Measurements from ENCODE around the gene CHST7. TPM values are rescaled to one million over a fixed set of nuclear protein-coding genes. Genes with fewer than 3 reads are reported as not detected.
A peak's percentile ranks its signal among the peaks of the same experiment; 100 is the strongest.

Gene CHST7
- total and polyA plus RNA-seq, 10 of the 15 experiments (the other 5 are each of a cell fraction or from before 2014, with no cell fraction given) = 0.58 to 11.0 (median 5.4) TPM

- TF ChIP-seq NKRF (conservative IDR thresholded peaks at IDR 0.05) (no peak), TCF3 (IDR thresholded peaks at IDR 0.05; ENCODE audit: borderline replicate concordance, insufficient read depth, low read depth, low read length) (no peak), CREM (IDR thresholded peaks at IDR 0.05; ENCODE audit: low read depth) (no peak), SMC3 (IDR thresholded peaks at IDR 0.05; ENCODE audit: borderline replicate concordance, low read length) (peak; percentile 52), PBX3 (IDR thresholded peaks at IDR 0.05; ENCODE audit: insufficient replicate concordance, low read depth, low read length) (no peak), E2F8 (IDR thresholded peaks at IDR 0.05; ENCODE audit: low read depth, partially characterized antibody) (no peak), TAF1 (IDR thresholded peaks at IDR 0.05; ENCODE audit: borderline replicate concordance, low read depth, low read length) (no peak), YBX1 (IDR thresholded peaks at IDR 0.05) (no peak)
Measured at GRCh38 chrX:46642145-46642544, 68.6 kb downstream of the CHST7 start (continued).

Data from GM12878 (cell line).